Stomach smooth muscle (tissue), 2 donors: ENCODE data around the gene ARHGAP24.
A peak's percentile ranks its signal among the peaks of the same experiment; 100 is the strongest.

Source experiments
- H3K27ac ChIP-seq: one replicate; pipeline ENCODE4 v1.7.0; 2013; ENCODE audit warnings: mild to moderate bottlenecking, low read length, inconsistent platforms
- H3K27me3 ChIP-seq, 2 donors: one replicate each; pipeline ENCODE4 v1.7.0; 2013; ENCODE audit warnings: low read length in 2 of 2; ENCODE audit not compliant: insufficient read depth in 2 of 2, control insufficient read depth in 1 of 2
- H3K36me3 ChIP-seq, 2 donors: one replicate each; pipeline ENCODE4 v1.7.0; 2013; ENCODE audit warnings: low read length in 2 of 2; ENCODE audit not compliant: control insufficient read depth in 2 of 2, insufficient read depth in 2 of 2
- H3K4me1 ChIP-seq: one replicate; pipeline ENCODE4 v1.7.0; 2013; ENCODE audit warnings: low read length; ENCODE audit not compliant: control insufficient read depth, insufficient read depth
- H3K4me3 ChIP-seq, 2 donors: one replicate each; pipeline ENCODE4 v1.7.0; 2013; ENCODE audit warnings: low read length in 2 of 2
- H3K9ac ChIP-seq, 2 donors: one replicate each; pipeline ENCODE4 v1.7.0; 2013; ENCODE audit warnings: low read length in 2 of 2, mild to moderate bottlenecking in 1 of 2
- H3K9me3 ChIP-seq, 2 donors: one replicate each; pipeline ENCODE4 v1.7.0; 2013; ENCODE audit warnings: low read length in 2 of 2; ENCODE audit not compliant: control insufficient read depth in 2 of 2
- donor health status: healthy.
- donor health status: Pancreatic carcinoma.

The ARHGAP24 gene

GRCh38 chr4:85776096-85776495, 301.1 kb downstream of the ARHGAP24 start:
- no peaks in the 10 kb centered on the region for H3K27me3 ChIP-seq
- H3K9me3 ChIP-seq, result no peaks in the 10 kb centered on the region
- H3K4me3 ChIP-seq, result no peak overlapping the region
- H3K9ac ChIP-seq, result no peak overlapping the region
- H3K4me1 ChIP-seq, result peaks cover 7% of the 10 kb centered on the region
- no peaks in the 10 kb centered on the region for H3K36me3 ChIP-seq
- H3K27ac ChIP-seq, result no peak overlapping the region

GRCh38 chr4:85776579-85776978, 301.6 kb downstream of the ARHGAP24 start:
- Histone ChIP-seq H3K27me3 (no peaks in the 10 kb centered on the region), H3K4me3 (no peak overlapping the region), H3K27ac (no peak overlapping the region), H3K9ac (no peak overlapping the region), H3K36me3 (no peaks in the 10 kb centered on the region), H3K4me1 (peaks cover 7% of the 10 kb centered on the region), H3K9me3 (no peaks in the 10 kb centered on the region)

GRCh38 chr4:85777908-85778631, 303.1 kb downstream of the ARHGAP24 start:
- H3K4me3 ChIP-seq, result peak overlapping the region; percentile 56 to 66

GRCh38 chr4:85778632-85779131, 303.7 kb downstream of the ARHGAP24 start:
- Histone ChIP-seq H3K9ac (peak overlapping the region; percentile 81 to 84), H3K4me3 (peak overlapping the region; percentile 56 to 66), H3K4me1 (peaks cover 10% of the 10 kb centered on the region), H3K36me3 (no peaks in the 10 kb centered on the region), H3K9me3 (no peaks in the 10 kb centered on the region), H3K27me3 (no peaks in the 10 kb centered on the region), H3K27ac (peak overlapping the region; percentile 78)

More at GRCh38 chr4:85777908-85778631, 303.1 kb downstream of the ARHGAP24 start:
- H3K36me3 ChIP-seq, result no peaks in the 10 kb centered on the region
- H3K27ac ChIP-seq, result peak overlapping the region; percentile 78
- peaks cover 7% of the 10 kb centered on the region for H3K4me1 ChIP-seq
- no peaks in the 10 kb centered on the region for H3K27me3 ChIP-seq
- peak overlapping the region in 1 of 2 donors; percentile 84 for H3K9ac ChIP-seq
- no peaks in the 10 kb centered on the region for H3K9me3 ChIP-seq

GRCh38 chr4:85779165-85779564, 304.2 kb downstream of the ARHGAP24 start:
- H3K4me3 ChIP-seq, result peak overlapping the region; percentile 56 to 66
- no peaks in the 10 kb centered on the region for H3K36me3 ChIP-seq
- H3K27me3 ChIP-seq, result no peaks in the 10 kb centered on the region
- H3K27ac ChIP-seq, result peak overlapping the region; percentile 78
- no peaks in the 10 kb centered on the region for H3K9me3 ChIP-seq
- H3K9ac ChIP-seq, result peak overlapping the region; percentile 81 to 84
- peaks cover 10% of the 10 kb centered on the region for H3K4me1 ChIP-seq

- H3K27me3 ChIP-seq, result no peaks in the 10 kb centered on the region
- no peaks in the 10 kb centered on the region for H3K36me3 ChIP-seq
- no peak overlapping the region for H3K27ac ChIP-seq
- no peak overlapping the region for H3K9ac ChIP-seq
- H3K4me1 ChIP-seq, result peaks cover 14% of the 10 kb centered on the region
- H3K4me3 ChIP-seq, result peak overlapping the region in 1 of 2 donors; percentile 17
- H3K9me3 ChIP-seq, result no peaks in the 10 kb centered on the region
These were observed 305.7 kb downstream of the ARHGAP24 start for GRCh38 chr4:85780664-85781063.

GRCh38 chr4:85783483-85783882, 308.5 kb downstream of the ARHGAP24 start:
- Histone ChIP-seq H3K36me3 (no peaks in the 10 kb centered on the region), H3K4me3 (no peak overlapping the region), H3K27ac (peak overlapping the region; percentile 7), H3K9ac (no peak overlapping the region), H3K9me3 (no peaks in the 10 kb centered on the region), H3K27me3 (no peaks in the 10 kb centered on the region), H3K4me1 (peaks cover 10% of the 10 kb centered on the region)

- Histone ChIP-seq H3K9me3 (no peaks in the 10 kb centered on the region), H3K36me3 (no peaks in the 10 kb centered on the region), H3K4me3 (no peak overlapping the region), H3K9ac (no peak overlapping the region), H3K27ac (peak overlapping the region; percentile 7), H3K4me1 (peaks cover 10% of the 10 kb centered on the region), H3K27me3 (no peaks in the 10 kb centered on the region)
These were observed 308.9 kb downstream of the ARHGAP24 start for GRCh38 chr4:85783900-85784299.

GRCh38 chr4:85784348-85784747, 309.4 kb downstream of the ARHGAP24 start:
- H3K4me3 ChIP-seq, result peak overlapping the region in 1 of 2 donors; percentile 23
- no peaks in the 10 kb centered on the region for H3K36me3 ChIP-seq
- H3K4me1 ChIP-seq, result peaks cover 10% of the 10 kb centered on the region
- H3K27ac ChIP-seq, result no peak overlapping the region
- H3K27me3 ChIP-seq, result no peaks in the 10 kb centered on the region
- H3K9ac ChIP-seq, result no peak overlapping the region
- no peaks in the 10 kb centered on the region for H3K9me3 ChIP-seq

- Histone ChIP-seq H3K9ac (no peak overlapping the region), H3K4me1 (peaks cover 10% of the 10 kb centered on the region), H3K4me3 (no peak overlapping the region), H3K27me3 (no peaks in the 10 kb centered on the region), H3K9me3 (no peaks in the 10 kb centered on the region), H3K27ac (no peak overlapping the region), H3K36me3 (no peaks in the 10 kb centered on the region)
These were observed 310.0 kb downstream of the ARHGAP24 start for GRCh38 chr4:85784947-85785346.

GRCh38 chr4:85787133-85787532, 312.2 kb downstream of the ARHGAP24 start:
- no peak overlapping the region for H3K27ac ChIP-seq

More at GRCh38 chr4:85787133-85787532, 312.2 kb downstream of the ARHGAP24 start:
- Histone ChIP-seq H3K36me3 (no peaks in the 10 kb centered on the region), H3K27me3 (no peaks in the 10 kb centered on the region), H3K4me1 (peaks cover 7% of the 10 kb centered on the region), H3K9ac (no peak overlapping the region), H3K4me3 (no peak overlapping the region), H3K9me3 (no peaks in the 10 kb centered on the region)
